Measurements from ENCODE around the gene PLEKHA7.

PLEKHA7 gene

GRCh38 chr11:16785520-16786128 lies 228.6 kb downstream of the PLEKHA7 start:
- DNase-seq (ENCODE audit: low spot score) = peak; percentile 82
- TF ChIP-seq, protein P1, sequence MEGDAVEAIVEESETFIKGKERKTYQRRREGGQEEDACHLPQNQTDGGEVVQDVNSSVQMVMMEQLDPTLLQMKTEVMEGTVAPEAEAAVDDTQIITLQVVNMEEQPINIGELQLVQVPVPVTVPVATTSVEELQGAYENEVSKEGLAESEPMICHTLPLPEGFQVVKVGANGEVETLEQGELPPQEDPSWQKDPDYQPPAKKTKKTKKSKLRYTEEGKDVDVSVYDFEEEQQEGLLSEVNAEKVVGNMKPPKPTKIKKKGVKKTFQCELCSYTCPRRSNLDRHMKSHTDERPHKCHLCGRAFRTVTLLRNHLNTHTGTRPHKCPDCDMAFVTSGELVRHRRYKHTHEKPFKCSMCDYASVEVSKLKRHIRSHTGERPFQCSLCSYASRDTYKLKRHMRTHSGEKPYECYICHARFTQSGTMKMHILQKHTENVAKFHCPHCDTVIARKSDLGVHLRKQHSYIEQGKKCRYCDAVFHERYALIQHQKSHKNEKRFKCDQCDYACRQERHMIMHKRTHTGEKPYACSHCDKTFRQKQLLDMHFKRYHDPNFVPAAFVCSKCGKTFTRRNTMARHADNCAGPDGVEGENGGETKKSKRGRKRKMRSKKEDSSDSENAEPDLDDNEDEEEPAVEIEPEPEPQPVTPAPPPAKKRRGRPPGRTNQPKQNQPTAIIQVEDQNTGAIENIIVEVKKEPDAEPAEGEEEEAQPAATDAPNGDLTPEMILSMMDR (IDR thresholded peaks at IDR 0.05; ENCODE audit: extremely low read depth, missing control alignments) = peak; percentile 76

GRCh38 chr11:16784666-16785065 lies 229.5 kb downstream of the PLEKHA7 start:
- no peak for DNase-seq (ENCODE audit: low spot score)
- TF ChIP-seq, protein P1 (IDR thresholded peaks at IDR 0.05; ENCODE audit: extremely low read depth, missing control alignments) = no peak

GRCh38 chr11:16784097-16784496 lies 230.1 kb downstream of the PLEKHA7 start:
- TF ChIP-seq, protein P1 (IDR thresholded peaks at IDR 0.05; ENCODE audit: extremely low read depth, missing control alignments) = no peak
- no peak for DNase-seq (ENCODE audit: low spot score)

DNA sequence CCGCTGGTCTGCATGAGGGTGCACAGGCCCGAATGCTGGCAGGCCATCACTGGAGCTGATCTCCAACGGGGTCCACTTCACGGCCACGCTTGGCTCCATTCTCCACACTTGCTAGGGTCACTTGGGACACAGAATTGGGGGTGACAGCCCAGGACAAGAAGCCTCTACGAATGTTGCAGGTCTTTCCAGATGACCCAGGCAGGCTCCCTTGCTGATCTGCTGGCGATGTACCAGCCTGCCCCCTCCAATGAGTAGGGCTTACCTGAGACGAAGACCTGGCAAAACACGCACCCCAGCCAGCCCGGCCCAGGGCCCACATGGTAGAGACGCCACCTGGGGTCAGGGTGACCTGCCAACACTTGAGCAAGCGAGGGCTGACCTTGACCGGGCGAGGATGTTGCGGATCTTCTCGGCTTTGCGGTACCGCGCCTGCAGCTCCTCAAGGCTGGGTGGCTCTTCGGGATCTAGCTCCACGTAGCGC lies 230.9 kb downstream of the PLEKHA7 start:
- TF ChIP-seq, protein P1 (IDR thresholded peaks at IDR 0.05; ENCODE audit: extremely low read depth, missing control alignments) = no peak
- DNase-seq (ENCODE audit: low spot score) = no peak

- TF ChIP-seq, protein P1 (IDR thresholded peaks at IDR 0.05; ENCODE audit: extremely low read depth, missing control alignments) = no peak
- DNase-seq (ENCODE audit: low spot score) = no peak
Observed at GRCh38 chr11:16781936-16782919, 232.0 kb downstream of the PLEKHA7 start.

DNA sequence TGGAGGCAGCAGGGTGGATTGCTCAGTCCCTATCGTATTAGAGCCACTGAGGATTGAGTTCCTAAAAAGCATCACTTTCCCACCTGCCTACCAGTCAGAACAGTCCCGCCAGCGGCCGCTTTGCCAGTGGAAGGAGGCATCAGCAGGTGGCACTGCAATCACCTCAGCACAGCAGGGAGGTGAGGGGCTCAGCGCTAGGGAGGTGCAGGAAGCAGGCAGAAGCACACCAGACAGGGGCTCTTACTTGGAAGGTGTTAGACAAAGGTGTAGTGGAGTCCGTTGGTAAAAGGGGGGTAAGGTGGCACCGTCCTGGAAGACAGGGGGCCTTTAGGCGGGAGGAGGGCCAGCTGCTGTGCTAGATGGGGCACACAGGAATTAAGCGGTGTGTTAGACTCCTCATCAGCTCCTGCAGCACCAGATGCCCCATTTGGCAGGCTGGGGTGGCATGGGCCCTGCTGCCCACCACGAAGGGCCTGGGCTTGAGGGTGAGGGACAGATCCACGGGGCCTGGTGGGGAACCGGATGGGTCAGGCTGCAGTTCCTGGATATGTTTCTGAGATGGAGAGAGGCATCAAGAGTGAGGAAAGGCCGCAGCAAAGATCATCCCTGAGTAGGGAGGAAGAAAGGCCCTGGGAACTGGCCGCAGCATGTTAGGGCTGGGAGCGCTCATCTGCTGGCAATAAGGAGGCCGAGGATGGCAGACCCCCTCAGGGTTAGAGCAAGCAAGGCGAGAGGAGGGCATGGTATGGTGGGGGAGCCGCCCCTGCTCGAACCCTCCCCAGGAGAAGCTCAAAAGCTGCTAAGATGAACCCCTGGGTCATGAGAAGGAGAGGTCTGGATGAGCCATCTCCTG lies 233.3 kb downstream of the PLEKHA7 start:
- no peak for DNase-seq (ENCODE audit: low spot score)
- TF ChIP-seq, protein P1 (IDR thresholded peaks at IDR 0.05; ENCODE audit: extremely low read depth, missing control alignments) = no peak
